HG03469 (cell line): ENCODE results near the gene KLF16.

Experiments used
- ATAC-seq: cut with Tn5 transposase; IDR thresholded peaks from one replicate; pipeline ENCODE4 v1.9.1; 2021; ENCODE audit warnings: mild to moderate bottlenecking, moderate library complexity, moderate number of reproducible peaks; ENCODE audit not compliant: unreplicated experiment

Gene KLF16

GRCh38 chr19:1811942-1812425 lies 51.4 kb downstream of the KLF16 start, which contains the start of gene ATP8B3:
ATP8B3 (minus strand) TSS chr19:1812276; CDS start chr19:1811736, 540 bp downstream.
- peak; percentile 3 for ATAC-seq

GRCh38 chr19:1811472-1811894 lies 51.9 kb downstream of the KLF16 start:
- ATAC-seq: no peak

DNA sequence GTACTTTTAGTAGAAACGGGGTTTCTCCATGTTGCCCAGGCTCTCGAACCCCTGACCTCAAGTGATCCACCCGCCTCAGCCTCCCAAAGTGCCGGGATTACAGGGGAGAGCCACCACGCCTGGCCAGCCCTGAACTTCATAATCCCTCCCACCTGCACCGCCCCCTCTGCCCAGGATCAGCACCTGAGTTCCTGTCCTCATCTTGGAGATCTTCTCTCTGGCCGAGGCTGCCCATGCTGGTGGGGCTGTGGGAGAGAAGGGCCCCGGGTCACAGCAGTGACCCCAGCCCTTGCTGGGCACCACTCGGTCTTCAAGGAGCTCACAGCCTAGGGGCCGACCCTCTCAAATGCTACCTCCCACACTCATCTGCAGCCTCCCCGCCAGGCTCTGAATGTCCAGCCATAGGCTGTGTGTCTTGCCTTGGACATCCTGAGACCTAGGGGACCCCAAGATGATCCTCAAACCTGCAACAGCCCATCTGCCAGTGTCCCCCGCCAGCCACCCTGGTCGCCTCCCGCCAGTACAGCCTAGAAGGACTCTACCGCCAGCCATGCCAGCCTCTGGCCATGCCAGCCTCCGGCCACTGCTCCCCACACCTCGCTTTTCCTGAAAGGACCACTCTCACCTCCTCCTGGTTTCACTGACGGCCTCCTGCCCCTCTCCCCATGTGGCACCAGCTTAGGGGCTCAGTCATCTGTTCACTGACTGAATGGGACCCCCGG lies 52.8 kb downstream of the KLF16 start:
- ATAC-seq: no peak

GRCh38 chr19:1809678-1810077 lies 53.7 kb downstream of the KLF16 start:
- ATAC-seq: no peak

- no peak for ATAC-seq
Observed at GRCh38 chr19:1808395-1808731, 55.0 kb downstream of the KLF16 start.

GRCh38 chr19:1807695-1808394 lies 55.5 kb downstream of the KLF16 start:
- no peak for ATAC-seq

DNA sequence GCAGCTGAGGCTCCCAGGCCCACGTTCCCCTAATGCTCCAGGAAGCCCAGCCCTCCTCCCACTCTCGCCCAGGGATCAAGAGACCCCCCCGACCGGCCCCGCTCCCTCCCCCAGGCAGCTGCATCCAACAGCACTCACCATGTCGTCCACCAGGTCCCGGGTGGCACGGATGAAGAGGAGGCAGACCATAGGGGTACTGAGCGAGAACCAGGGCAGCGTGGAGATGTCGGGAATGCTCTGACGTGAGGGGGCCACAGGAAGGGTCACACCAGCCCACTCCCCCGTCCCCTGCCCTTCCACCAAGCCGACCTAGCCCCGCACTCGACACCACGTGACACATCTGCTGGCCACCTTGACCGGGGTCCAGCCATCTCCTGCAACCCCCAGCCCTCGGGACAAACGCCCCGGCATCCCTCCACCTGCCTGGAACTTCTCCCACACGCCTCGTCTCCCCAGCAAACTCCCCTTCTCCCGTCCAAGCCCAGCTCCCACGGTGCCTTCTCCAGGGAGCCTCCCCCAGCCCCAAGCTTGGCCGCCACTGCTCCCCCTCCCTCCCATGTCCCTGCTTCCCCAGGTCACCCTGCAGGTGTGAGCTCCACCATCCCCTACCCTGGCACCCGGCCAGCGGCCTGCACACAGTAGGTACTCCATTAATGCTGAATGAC lies 56.2 kb downstream of the KLF16 start:
- ATAC-seq: no peak

DNA sequence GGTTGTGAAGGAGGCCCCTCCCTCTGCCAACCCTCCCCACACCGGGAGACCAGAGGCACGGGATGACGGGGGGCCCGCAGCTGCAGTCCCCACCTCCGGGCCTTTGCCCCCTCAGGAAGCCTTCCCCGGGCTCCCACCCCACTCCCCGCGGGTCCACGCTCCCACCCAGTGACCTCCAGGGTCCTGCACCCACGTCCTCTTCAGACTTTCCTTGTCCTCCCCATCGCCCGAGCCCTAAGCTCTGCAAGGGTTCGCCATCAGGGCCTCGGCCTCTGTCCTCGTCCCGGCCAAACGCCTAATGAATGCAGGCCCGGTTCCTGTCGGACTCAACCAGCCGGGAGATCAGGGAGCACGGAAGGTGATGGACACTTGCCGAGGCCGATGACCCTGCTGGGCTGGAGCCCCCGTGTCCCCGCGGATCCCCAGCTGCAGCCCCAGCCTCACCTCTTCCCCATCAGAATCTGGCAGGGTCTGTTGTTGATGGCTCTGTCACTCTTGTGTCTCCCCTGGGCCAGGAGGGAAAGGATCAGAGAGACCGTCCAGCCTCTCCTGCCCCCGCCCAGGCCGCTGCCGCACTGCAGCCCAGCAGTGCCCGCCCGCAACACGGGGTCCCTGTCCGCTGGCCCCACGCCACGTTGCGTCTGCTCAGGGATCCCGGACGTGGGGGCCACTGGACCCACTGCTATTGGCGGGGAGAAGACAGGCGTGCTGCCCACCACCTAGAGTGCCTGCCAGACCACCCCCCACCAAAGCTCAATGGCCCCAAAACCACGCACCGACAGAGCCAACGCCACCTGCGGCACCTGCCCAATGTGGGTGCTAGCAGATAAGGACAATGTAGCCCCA lies 57.0 kb downstream of the KLF16 start:
- no peak for ATAC-seq

GRCh38 chr19:1805401-1806183 lies 57.8 kb downstream of the KLF16 start:
- ATAC-seq: no peak

GRCh38 chr19:1804858-1805257 lies 58.5 kb downstream of the KLF16 start:
- ATAC-seq: no peak
